ENCODE measurements around the gene ESRRG.

Gene ESRRG

DNA sequence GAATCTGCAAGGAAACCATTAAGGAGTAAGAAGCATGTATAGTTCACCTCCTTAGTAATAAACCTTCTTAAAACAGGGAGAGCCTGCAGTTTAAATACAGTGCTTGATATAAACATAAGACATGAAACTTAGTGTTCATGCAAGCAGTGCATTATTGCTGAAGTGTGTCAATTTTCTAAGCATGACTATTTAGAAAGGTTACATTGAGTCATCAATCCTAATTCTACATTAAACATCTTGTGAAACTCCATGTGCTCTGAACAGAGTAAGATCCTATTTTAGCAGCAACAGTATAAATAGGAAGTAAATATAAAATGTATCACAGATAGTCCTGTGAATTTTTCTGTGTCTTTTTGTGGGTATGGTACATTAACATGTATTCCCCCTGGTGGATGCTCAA lies 135.5 kb downstream of the ESRRG start:
- Histone ChIP-seq H3K36me3 (no peaks in the 10 kb centered on the region), H3K27me3 (no peaks in the 10 kb centered on the region), H3K27ac (no peak overlapping the region), H3K4me3 (ENCODE audit: low read depth in 1 of 2, low read length in 1 of 2) (no peak overlapping the region), H3K4me1 (ENCODE audit: control insufficient read depth in 1 of 2, insufficient read depth in 1 of 2, low read depth in 1 of 2, low read length in 1 of 2) (no peaks in the 10 kb centered on the region), H3K9me3 (no peaks in the 10 kb centered on the region)
- TF ChIP-seq, protein P1, sequence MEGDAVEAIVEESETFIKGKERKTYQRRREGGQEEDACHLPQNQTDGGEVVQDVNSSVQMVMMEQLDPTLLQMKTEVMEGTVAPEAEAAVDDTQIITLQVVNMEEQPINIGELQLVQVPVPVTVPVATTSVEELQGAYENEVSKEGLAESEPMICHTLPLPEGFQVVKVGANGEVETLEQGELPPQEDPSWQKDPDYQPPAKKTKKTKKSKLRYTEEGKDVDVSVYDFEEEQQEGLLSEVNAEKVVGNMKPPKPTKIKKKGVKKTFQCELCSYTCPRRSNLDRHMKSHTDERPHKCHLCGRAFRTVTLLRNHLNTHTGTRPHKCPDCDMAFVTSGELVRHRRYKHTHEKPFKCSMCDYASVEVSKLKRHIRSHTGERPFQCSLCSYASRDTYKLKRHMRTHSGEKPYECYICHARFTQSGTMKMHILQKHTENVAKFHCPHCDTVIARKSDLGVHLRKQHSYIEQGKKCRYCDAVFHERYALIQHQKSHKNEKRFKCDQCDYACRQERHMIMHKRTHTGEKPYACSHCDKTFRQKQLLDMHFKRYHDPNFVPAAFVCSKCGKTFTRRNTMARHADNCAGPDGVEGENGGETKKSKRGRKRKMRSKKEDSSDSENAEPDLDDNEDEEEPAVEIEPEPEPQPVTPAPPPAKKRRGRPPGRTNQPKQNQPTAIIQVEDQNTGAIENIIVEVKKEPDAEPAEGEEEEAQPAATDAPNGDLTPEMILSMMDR (IDR thresholded peaks at IDR 0.05) = no peak

- Histone ChIP-seq H3K9me3 (no peaks in the 10 kb centered on the region), H3K4me1 (ENCODE audit: control insufficient read depth in 1 of 2, insufficient read depth in 1 of 2, low read depth in 1 of 2, low read length in 1 of 2) (no peaks in the 10 kb centered on the region), H3K27me3 (no peaks in the 10 kb centered on the region), H3K27ac (no peak overlapping the region), H3K36me3 (no peaks in the 10 kb centered on the region), H3K4me3 (ENCODE audit: low read depth in 1 of 2, low read length in 1 of 2) (no peak overlapping the region)
- TF ChIP-seq, protein P1 (IDR thresholded peaks at IDR 0.05) = no peak
Measured at GRCh38 chr1:216582151-216582550, 141.1 kb downstream of the ESRRG start.

- Histone ChIP-seq H3K27me3 (no peaks in the 10 kb centered on the region), H3K4me3 (ENCODE audit: low read depth in 1 of 2, low read length in 1 of 2) (no peak overlapping the region), H3K4me1 (ENCODE audit: control insufficient read depth in 1 of 2, insufficient read depth in 1 of 2, low read depth in 1 of 2, low read length in 1 of 2) (no peaks in the 10 kb centered on the region), H3K9me3 (no peaks in the 10 kb centered on the region), H3K36me3 (no peaks in the 10 kb centered on the region), H3K27ac (no peak overlapping the region)
- TF ChIP-seq, protein P1 (IDR thresholded peaks at IDR 0.05) = no peak
Measured at GRCh38 chr1:216580538-216581057, 142.6 kb downstream of the ESRRG start.

GRCh38 chr1:216576234-216576937 lies 146.8 kb downstream of the ESRRG start:
- H3K36me3 ChIP-seq = no peaks in the 10 kb centered on the region
- no peak overlapping the region for H3K4me3 ChIP-seq (ENCODE audit: low read depth in 1 of 2, low read length in 1 of 2)
- H3K9me3 ChIP-seq = no peaks in the 10 kb centered on the region
- H3K27me3 ChIP-seq = no peaks in the 10 kb centered on the region
- TF ChIP-seq, protein P1 (IDR thresholded peaks at IDR 0.05) = no peak
- no peaks in the 10 kb centered on the region for H3K4me1 ChIP-seq (ENCODE audit: control insufficient read depth in 1 of 2, insufficient read depth in 1 of 2, low read depth in 1 of 2, low read length in 1 of 2)
- H3K27ac ChIP-seq = no peak overlapping the region

DNA sequence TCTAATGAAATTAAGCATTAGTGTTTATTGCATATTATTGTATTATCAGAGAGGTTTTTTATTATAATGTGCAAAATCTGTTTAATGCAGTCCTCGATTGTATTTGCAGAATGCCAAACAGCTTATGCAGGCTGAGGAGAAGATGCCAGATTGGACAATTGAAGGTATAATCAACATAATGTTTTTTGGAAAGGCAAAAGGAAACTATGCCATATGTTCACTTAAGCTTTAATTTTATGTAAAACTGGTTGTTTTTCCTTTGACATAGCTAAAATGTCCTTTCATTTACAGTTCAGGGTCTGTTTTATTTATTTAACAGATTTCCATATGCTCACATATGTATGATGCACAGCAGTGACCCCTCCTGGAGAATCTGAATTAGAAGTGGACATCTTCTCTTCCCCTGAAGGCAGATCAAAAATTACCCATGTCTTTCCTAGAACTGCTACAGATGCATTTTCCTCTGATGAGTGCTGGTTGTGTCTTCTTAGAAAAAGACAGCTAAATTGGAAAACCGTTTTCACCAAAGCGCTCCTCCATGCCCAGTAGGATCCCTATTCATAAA lies 156.5 kb downstream of the ESRRG start:
- no peak overlapping the region for H3K4me3 ChIP-seq (ENCODE audit: low read depth in 1 of 2, low read length in 1 of 2)
- H3K36me3 ChIP-seq = no peaks in the 10 kb centered on the region
- no peak overlapping the region for H3K27ac ChIP-seq
- no peaks in the 10 kb centered on the region for H3K4me1 ChIP-seq (ENCODE audit: control insufficient read depth in 1 of 2, insufficient read depth in 1 of 2, low read depth in 1 of 2, low read length in 1 of 2)
- H3K9me3 ChIP-seq = no peaks in the 10 kb centered on the region
- TF ChIP-seq, protein P1 (IDR thresholded peaks at IDR 0.05) = no peak
- H3K27me3 ChIP-seq = no peaks in the 10 kb centered on the region
